Measurements from ENCODE around the gene ENTPD2. TPM values are rescaled to one million over a fixed set of nuclear protein-coding genes. Genes with fewer than 3 reads are reported as not detected.
A peak's percentile ranks its signal among the peaks of the same experiment; 100 is the strongest.

The ENTPD2 gene
- total RNA-seq, 1 experiment from 2014 or later = 31.5 TPM

DNA sequence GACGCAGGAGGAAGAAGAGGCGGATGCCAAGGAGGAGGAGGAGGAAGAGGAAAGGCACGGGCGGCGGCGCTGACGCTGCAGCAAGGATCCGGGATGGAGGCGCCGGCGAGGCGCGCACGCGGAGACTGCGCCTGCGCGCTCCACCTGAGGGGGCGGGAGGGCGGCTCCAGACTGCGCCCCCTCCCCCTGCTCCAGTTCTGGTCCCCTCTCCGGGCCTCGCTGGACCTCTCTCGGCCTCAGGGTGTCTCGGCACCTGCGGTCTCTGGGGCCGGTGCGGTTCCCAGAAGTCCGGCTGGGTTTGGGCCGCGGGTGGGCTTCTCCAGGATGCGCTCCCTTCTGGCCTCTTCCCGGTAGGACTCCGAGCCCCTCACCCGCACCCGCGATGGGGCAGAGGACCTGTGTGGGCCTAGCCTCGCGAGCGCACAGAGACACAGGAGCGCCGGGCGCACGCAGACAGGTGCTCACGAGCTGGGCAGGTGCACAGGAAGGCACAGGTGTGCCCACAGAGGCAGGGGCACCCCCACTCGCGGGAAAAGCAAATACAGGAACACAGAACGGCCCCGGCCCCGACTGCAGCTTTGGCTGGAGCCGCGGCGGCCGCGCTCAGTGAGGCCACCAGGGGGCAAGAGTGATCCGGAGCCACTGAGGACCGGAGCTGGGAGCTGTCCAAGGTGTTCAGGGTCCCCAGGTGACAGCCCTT lies 7.6 kb downstream of the ENTPD2 start, which contains the start of gene NPDC1:
Gene NPDC1 (minus strand): TSS at position 90 of the 700 bp plus-strand sequence. CDS start 188 bp downstream, outside the sequence.
- BruUV-seq (replicated peaks) = no TSS peak
- no peaks in the 10 kb centered on the region for H3K27me3 Mint-ChIP-seq (ENCODE audit: insufficient read depth, unreplicated experiment)
- H3K9me3 Mint-ChIP-seq (ENCODE audit: unreplicated experiment) = no peaks in the 10 kb centered on the region
- TF ChIP-seq, protein P1, sequence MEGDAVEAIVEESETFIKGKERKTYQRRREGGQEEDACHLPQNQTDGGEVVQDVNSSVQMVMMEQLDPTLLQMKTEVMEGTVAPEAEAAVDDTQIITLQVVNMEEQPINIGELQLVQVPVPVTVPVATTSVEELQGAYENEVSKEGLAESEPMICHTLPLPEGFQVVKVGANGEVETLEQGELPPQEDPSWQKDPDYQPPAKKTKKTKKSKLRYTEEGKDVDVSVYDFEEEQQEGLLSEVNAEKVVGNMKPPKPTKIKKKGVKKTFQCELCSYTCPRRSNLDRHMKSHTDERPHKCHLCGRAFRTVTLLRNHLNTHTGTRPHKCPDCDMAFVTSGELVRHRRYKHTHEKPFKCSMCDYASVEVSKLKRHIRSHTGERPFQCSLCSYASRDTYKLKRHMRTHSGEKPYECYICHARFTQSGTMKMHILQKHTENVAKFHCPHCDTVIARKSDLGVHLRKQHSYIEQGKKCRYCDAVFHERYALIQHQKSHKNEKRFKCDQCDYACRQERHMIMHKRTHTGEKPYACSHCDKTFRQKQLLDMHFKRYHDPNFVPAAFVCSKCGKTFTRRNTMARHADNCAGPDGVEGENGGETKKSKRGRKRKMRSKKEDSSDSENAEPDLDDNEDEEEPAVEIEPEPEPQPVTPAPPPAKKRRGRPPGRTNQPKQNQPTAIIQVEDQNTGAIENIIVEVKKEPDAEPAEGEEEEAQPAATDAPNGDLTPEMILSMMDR (IDR thresholded peaks at IDR 0.05; ENCODE audit: unreplicated experiment) = peak; percentile 87
- intact Hi-C loops (cut with micrococcal nuclease) = loop anchor here (1.0 to 10.0 kb wide), 2 partner anchors 18 to 179 kb away; partner anchors contain the start of genes CYSRT1, RNF208 and RNF224
- peak; percentile 82 for DNase-seq (ENCODE audit: unreplicated experiment)
- H3K27ac Mint-ChIP-seq (ENCODE audit: low read depth, unreplicated experiment) = no peak within 1 kb of the TSS
- peak within 1 kb of the TSS; percentile 74 for H3K4me3 Mint-ChIP-seq (ENCODE audit: unreplicated experiment)
- CTCF ChIA-PET = interaction anchor here (0.6 to 4.5 kb wide), 29 partner anchors 9 to 849 kb away, joined by 3 to 170 read pairs (median 4); partner anchors contain the start of genes FUT7, MAN1B1, RNF224 and SAPCD2
- peaks cover 6% of the 10 kb centered on the region for H3K36me3 Mint-ChIP-seq (ENCODE audit: insufficient read depth, unreplicated experiment)
- H3K4me1 Mint-ChIP-seq (ENCODE audit: insufficient read depth, unreplicated experiment) = no peaks in the 10 kb centered on the region
- POLR2A ChIA-PET = interaction anchor here (0.8 to 2.0 kb wide), 10 partner anchors 10 to 42 kb away, joined by 3 to 19 read pairs (median 4); partner anchors contain the start of genes ABCA2, MAN1B1 and SAPCD2

DNA sequence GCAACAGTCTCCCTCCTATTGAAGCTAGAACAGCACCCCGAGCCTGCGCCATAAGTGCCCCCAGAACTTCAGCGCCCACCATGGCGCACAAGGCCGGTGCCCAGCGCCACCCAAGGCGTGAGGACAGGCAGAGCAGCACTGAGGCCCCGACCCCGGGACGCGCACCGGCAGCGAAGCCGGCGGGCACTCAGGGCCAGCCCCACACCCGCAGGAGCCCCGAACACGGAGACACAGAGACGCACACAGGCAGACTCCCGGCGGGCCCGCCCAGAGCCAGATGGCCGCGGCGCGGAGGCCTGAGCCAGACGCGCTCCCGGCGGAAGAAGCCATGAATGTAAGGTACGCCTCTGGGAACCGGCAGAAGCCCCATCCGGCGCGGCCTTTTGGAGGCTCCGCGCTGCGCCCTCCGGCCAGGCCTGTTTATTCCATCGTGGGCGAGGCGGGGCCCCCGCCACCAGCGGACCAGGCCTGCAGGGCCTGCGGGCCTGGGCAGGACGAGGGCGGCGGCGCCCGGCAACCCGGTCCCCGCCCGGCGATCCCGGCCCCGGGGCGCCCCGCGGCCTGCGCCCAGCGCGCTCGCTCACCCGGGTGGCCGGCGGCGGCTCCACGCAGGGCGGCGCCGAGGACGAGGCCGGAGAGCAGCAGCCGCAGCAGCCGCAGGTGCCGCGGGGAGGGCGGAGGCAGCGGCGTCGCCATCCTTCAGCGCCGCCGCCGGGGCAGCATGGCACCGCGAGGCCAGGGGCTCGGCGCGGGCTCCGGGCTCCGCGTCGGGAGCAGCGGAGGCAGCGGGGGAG lies 8.4 kb downstream of the ENTPD2 start:
- Mint-ChIP-seq H3K36me3 (ENCODE audit: insufficient read depth, unreplicated experiment) (peaks cover 6% of the 10 kb centered on the region), H3K27ac (ENCODE audit: low read depth, unreplicated experiment) (no peak overlapping the region), H3K4me1 (ENCODE audit: insufficient read depth, unreplicated experiment) (no peaks in the 10 kb centered on the region), H3K4me3 (ENCODE audit: unreplicated experiment) (peak overlapping the region; percentile 74), H3K9me3 (ENCODE audit: unreplicated experiment) (no peaks in the 10 kb centered on the region), H3K27me3 (ENCODE audit: insufficient read depth, unreplicated experiment) (no peaks in the 10 kb centered on the region)
- no TSS peak for BruUV-seq (replicated peaks)
- ChIA-PET POLR2A (interaction anchor here (1.1 to 1.7 kb wide), 4 partner anchors 22 to 178 kb away, joined by 3 to 19 read pairs (median 4); partner anchors contain the start of gene MAN1B1), CTCF (interaction anchor here (0.5 to 4.5 kb wide), 13 partner anchors 10 to 193 kb away, joined by 3 to 170 read pairs (median 5); partner anchors contain the start of genes ABCA2, C8G, FUT7 and SAPCD2)
- intact Hi-C loops (cut with micrococcal nuclease) = loop anchor here (1.0 to 10.0 kb wide), 2 partner anchors 19 to 179 kb away; partner anchors contain the start of genes CYSRT1, RNF208 and RNF224
- TF ChIP-seq, protein P1 (IDR thresholded peaks at IDR 0.05; ENCODE audit: unreplicated experiment) = no peak
- no peak for DNase-seq (ENCODE audit: unreplicated experiment)

DNA sequence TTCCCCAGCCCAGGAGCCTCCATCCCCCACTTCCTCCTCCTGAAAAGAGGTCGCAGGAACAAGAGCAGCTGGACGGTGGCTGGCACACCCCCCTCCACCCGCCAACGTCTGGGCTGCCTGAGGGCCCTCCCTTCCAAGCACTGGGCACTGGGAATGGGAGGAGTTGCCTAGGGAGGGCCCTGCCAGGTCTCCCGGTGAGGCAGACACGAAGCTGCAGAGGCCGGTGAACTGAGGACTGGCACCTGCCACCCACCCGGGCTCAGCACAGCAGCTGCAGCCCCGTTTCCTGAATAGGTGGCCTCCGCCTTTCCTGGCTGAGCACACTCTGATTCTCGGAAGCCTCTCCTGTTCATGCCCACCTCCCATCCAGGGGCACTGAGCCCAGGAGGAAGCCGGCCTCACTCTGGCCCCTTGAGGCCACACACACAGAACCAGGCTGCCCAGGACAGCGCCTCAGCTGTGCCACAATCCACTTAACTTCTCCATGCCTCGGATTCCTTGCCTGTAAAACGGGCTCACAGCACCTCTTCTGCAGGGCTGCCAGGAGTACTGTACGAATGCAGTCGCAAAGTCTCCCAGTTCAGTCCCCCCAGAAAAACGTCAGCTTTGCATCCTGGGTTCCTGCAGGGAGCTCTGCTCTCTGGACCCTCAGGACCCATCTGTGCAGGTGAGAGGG lies 9.2 kb downstream of the ENTPD2 start:
- POLR2A ChIA-PET = interaction anchor here (0.6 to 1.1 kb wide), 5 partner anchors 9 to 196 kb away, joined by 3 to 4 read pairs (median 3); no protein-coding TSS in a partner anchor
- Mint-ChIP-seq H3K36me3 (ENCODE audit: insufficient read depth, unreplicated experiment) (peaks cover 6% of the 10 kb centered on the region), H3K27me3 (ENCODE audit: insufficient read depth, unreplicated experiment) (no peaks in the 10 kb centered on the region), H3K27ac (ENCODE audit: low read depth, unreplicated experiment) (no peak overlapping the region), H3K4me3 (ENCODE audit: unreplicated experiment) (peak overlapping the region; percentile 74), H3K4me1 (ENCODE audit: insufficient read depth, unreplicated experiment) (no peaks in the 10 kb centered on the region), H3K9me3 (ENCODE audit: unreplicated experiment) (no peaks in the 10 kb centered on the region)
- no peak for DNase-seq (ENCODE audit: unreplicated experiment)
- TF ChIP-seq, protein P1 (IDR thresholded peaks at IDR 0.05; ENCODE audit: unreplicated experiment) = no peak
- CTCF ChIA-PET = interaction anchor here (0.6 to 2.4 kb wide), 12 partner anchors 9 to 193 kb away, joined by 3 to 12 read pairs (median 4); partner anchors contain the start of genes ABCA2 and FUT7
- intact Hi-C loops (cut with micrococcal nuclease) = loop anchor here (10.0 kb wide), 1 partner anchor 180 kb away; the partner anchor contains the start of genes CYSRT1, RNF208 and RNF224
- TSS peak; percentile 37 for BruUV-seq (replicated peaks)

All from MCF 10A (cell line).